ENCODE results near the gene SCRT2. TPM values are rescaled to one million over a fixed set of nuclear protein-coding genes. Genes with fewer than 3 reads are reported as not detected.

Gene SCRT2
- total and polyA plus RNA-seq, 9 of the 15 experiments (the other 6 are each of a cell fraction or from before 2014, with no cell fraction given) = 0.04 to 0.75 (median 0.13) TPM; not detected in 2

DNA sequence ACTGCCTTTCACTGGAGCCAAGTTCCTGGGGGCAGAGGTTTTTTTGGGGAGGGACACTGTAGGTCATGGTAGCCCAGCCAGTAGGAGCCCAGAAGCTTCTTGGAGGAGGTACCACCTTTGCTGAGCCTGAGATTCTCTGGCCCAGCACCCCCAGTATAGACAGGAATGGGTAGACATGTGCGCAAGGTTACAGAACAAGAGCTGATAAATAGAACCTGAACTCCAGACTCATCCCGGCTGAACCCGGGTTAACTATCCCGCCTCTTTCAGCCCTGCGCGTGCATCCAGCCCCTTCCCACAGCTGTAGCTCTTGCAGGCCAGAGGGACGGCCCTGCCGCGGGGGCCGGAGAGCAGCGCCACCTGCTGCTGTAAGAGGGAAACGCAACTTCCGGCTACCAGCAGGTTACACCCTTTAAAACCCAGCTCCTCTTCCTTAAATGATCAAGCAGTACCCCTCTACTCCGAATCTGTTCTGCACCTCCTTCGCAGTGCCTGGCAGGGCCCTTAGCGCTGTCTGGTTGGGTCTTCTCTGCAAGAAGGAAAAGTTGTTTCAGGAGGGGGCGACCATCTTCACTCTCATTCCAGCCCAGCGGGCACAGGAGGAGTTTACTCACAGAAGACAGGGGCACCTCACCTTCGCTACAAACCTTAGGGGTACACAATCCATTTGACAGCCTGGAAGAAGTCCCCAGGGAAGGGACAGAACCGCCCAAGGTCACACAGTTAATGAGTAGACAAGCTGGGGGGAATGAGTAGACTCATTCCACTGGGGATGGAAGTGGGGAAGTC is 30.1 kb downstream of the SCRT2 start (continued):
- TF ChIP-seq, protein P1, sequence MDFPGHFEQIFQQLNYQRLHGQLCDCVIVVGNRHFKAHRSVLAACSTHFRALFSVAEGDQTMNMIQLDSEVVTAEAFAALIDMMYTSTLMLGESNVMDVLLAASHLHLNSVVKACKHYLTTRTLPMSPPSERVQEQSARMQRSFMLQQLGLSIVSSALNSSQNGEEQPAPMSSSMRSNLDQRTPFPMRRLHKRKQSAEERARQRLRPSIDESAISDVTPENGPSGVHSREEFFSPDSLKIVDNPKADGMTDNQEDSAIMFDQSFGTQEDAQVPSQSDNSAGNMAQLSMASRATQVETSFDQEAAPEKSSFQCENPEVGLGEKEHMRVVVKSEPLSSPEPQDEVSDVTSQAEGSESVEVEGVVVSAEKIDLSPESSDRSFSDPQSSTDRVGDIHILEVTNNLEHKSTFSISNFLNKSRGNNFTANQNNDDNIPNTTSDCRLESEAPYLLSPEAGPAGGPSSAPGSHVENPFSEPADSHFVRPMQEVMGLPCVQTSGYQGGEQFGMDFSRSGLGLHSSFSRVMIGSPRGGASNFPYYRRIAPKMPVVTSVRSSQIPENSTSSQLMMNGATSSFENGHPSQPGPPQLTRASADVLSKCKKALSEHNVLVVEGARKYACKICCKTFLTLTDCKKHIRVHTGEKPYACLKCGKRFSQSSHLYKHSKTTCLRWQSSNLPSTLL (IDR thresholded peaks at IDR 0.05) = no peak
- TF ChIP-seq, protein P2, sequence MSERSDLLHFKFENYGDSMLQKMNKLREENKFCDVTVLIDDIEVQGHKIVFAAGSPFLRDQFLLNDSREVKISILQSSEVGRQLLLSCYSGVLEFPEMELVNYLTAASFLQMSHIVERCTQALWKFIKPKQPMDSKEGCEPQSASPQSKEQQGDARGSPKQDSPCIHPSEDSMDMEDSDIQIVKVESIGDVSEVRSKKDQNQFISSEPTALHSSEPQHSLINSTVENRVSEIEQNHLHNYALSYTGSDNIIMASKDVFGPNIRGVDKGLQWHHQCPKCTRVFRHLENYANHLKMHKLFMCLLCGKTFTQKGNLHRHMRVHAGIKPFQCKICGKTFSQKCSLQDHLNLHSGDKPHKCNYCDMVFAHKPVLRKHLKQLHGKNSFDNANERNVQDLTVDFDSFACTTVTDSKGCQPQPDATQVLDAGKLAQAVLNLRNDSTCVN (CRISPR knock-in tag; IDR thresholded peaks at IDR 0.05) = no peak
- peak; percentile 54 for TF ChIP-seq GABPA (tag; conservative IDR thresholded peaks at IDR 0.05; ENCODE audit: low read depth)
- TF ChIP-seq, protein P3, sequence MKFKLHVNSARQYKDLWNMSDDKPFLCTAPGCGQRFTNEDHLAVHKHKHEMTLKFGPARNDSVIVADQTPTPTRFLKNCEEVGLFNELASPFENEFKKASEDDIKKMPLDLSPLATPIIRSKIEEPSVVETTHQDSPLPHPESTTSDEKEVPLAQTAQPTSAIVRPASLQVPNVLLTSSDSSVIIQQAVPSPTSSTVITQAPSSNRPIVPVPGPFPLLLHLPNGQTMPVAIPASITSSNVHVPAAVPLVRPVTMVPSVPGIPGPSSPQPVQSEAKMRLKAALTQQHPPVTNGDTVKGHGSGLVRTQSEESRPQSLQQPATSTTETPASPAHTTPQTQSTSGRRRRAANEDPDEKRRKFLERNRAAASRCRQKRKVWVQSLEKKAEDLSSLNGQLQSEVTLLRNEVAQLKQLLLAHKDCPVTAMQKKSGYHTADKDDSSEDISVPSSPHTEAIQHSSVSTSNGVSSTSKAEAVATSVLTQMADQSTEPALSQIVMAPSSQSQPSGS (CRISPR knock-in tag; IDR thresholded peaks at IDR 0.05) = no peak
- no peak for TF ChIP-seq ZNF408 (CRISPR knock-in tag; IDR thresholded peaks at IDR 0.05; ENCODE audit: low read depth)
- TF ChIP-seq TFAM (CRISPR knock-in tag; conservative IDR thresholded peaks at IDR 0.05) = no peak
- peak in 1 of 2 experiments; percentile 78; a peak in 2 of 4 replicates for TF ChIP-seq TEAD1 (CRISPR knock-in tag; IDR thresholded peaks at IDR 0.05)
- TF ChIP-seq, protein P4, sequence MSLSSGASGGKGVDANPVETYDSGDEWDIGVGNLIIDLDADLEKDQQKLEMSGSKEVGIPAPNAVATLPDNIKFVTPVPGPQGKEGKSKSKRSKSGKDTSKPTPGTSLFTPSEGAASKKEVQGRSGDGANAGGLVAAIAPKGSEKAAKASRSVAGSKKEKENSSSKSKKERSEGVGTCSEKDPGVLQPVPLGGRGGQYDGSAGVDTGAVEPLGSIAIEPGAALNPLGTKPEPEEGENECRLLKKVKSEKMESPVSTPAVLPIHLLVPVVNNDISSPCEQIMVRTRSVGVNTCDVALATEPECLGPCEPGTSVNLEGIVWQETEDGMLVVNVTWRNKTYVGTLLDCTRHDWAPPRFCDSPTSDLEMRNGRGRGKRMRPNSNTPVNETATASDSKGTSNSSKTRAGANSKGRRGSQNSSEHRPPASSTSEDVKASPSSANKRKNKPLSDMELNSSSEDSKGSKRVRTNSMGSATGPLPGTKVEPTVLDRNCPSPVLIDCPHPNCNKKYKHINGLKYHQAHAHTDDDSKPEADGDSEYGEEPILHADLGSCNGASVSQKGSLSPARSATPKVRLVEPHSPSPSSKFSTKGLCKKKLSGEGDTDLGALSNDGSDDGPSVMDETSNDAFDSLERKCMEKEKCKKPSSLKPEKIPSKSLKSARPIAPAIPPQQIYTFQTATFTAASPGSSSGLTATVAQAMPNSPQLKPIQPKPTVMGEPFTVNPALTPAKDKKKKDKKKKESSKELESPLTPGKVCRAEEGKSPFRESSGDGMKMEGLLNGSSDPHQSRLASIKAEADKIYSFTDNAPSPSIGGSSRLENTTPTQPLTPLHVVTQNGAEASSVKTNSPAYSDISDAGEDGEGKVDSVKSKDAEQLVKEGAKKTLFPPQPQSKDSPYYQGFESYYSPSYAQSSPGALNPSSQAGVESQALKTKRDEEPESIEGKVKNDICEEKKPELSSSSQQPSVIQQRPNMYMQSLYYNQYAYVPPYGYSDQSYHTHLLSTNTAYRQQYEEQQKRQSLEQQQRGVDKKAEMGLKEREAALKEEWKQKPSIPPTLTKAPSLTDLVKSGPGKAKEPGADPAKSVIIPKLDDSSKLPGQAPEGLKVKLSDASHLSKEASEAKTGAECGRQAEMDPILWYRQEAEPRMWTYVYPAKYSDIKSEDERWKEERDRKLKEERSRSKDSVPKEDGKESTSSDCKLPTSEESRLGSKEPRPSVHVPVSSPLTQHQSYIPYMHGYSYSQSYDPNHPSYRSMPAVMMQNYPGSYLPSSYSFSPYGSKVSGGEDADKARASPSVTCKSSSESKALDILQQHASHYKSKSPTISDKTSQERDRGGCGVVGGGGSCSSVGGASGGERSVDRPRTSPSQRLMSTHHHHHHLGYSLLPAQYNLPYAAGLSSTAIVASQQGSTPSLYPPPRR (CRISPR knock-in tag; IDR thresholded peaks at IDR 0.05; ENCODE audit: borderline replicate concordance) = no peak
- TF ChIP-seq SRSF3 (IDR thresholded peaks at IDR 0.05; ENCODE audit: insufficient read depth, low read length) = no peak
- no peak for TF ChIP-seq ZNF282 (CRISPR knock-in tag; IDR thresholded peaks at IDR 0.05)
- TF ChIP-seq DDX20 (tag; IDR thresholded peaks at IDR 0.05; ENCODE audit: low read depth) = no peak
- no peak for TF ChIP-seq SRF (CRISPR knock-in tag; IDR thresholded peaks at IDR 0.05)
- no peak for TF ChIP-seq ZNF780A (CRISPR knock-in tag; IDR thresholded peaks at IDR 0.05)
- TF ChIP-seq SAP30 (IDR thresholded peaks at IDR 0.05; ENCODE audit: borderline replicate concordance, insufficient read depth, low read depth, low read length, poor library complexity, severe bottlenecking) = no peak
- TF ChIP-seq RHOXF2B (CRISPR knock-in tag; conservative IDR thresholded peaks at IDR 0.05) = no peak
- TF ChIP-seq PHB2 (IDR thresholded peaks at IDR 0.05; ENCODE audit: low read depth) = no peak
- TF ChIP-seq BRCA1 (IDR thresholded peaks at IDR 0.05) = no peak
- no peak for TF ChIP-seq BRCA1 (CRISPR knock-in tag; IDR thresholded peaks at IDR 0.05)

All from K562 (cell line).